Lung (tissue), 16 donors: ENCODE data around the gene COL6A1. TPM values are rescaled to one million over a fixed set of nuclear protein-coding genes. Genes with fewer than 3 reads are reported as not detected.

ENCODE experiments used
- ATAC-seq: fragments of 200-7000 bp; cut with Tn5 transposase; one replicate; pipeline ENCODE4 v1.9.1; 2020; ENCODE audit warnings: moderate number of reproducible peaks; ENCODE audit not compliant: insufficient read depth, low FRiP score
- DNase-seq, 3 donors: peaks; one replicate each; pipeline ENCODE4 v3.0.0-alpha.2; 2013 to 2017
- H3K27ac ChIP-seq, 2 donors: one replicate each; pipeline ENCODE4 v1.5.1; 2013; ENCODE audit warnings: mild to moderate bottlenecking in 2 of 2, moderate library complexity in 2 of 2, control low read depth in 1 of 2, inconsistent platforms in 1 of 2, low read depth in 1 of 2, low read length in 1 of 2
- H3K27me3 ChIP-seq, 3 donors: one replicate each; pipeline ENCODE4 v1.5.1; 2013; ENCODE audit warnings: low read length in 2 of 3; ENCODE audit not compliant: control insufficient read depth in 3 of 3, insufficient read depth in 3 of 3
- H3K36me3 ChIP-seq, 4 donors: one replicate each; pipeline ENCODE4 v1.5.1; 2013; ENCODE audit warnings: low read length in 4 of 4, mild to moderate bottlenecking in 1 of 4, moderate library complexity in 1 of 4; ENCODE audit not compliant: control insufficient read depth in 4 of 4, insufficient read depth in 4 of 4
- H3K4me1 ChIP-seq, 5 donors: one replicate each; pipeline ENCODE4 v1.5.1; 2013; ENCODE audit warnings: low read length in 5 of 5, mild to moderate bottlenecking in 2 of 5, moderate library complexity in 1 of 5; ENCODE audit not compliant: control insufficient read depth in 5 of 5, insufficient read depth in 5 of 5
- H3K4me3 ChIP-seq: one replicate; pipeline ENCODE4 v1.5.1; 2013; ENCODE audit warnings: mild to moderate bottlenecking, control low read depth, moderate library complexity
- H3K9ac ChIP-seq, 2 donors: one replicate each; pipeline ENCODE4 v1.5.1; 2013; ENCODE audit warnings: low read length in 2 of 2, control low read depth in 1 of 2; ENCODE audit not compliant: insufficient read depth in 1 of 2
- H3K9me3 ChIP-seq, 4 donors: one replicate each; pipeline ENCODE4 v1.5.1; 2013; ENCODE audit warnings: low read length in 3 of 4, mild to moderate bottlenecking in 1 of 4, moderate library complexity in 1 of 4; ENCODE audit not compliant: control insufficient read depth in 4 of 4, insufficient read depth in 3 of 4
- whole genome bisulfite sequencing, 2 donors: extraction: QIAGEN DNeasy Blood & Tissue Kit; methylation state at CpG; one replicate each; pipeline ENCODE4 v1.1.7; 2013; 5-methylcytosine and 5-hydroxymethylcytosine counted together
- long read RNA-seq, 5 donors: transcript quantifications; one replicate each; lab custom pipeline, GENCODE V29; 2026
- polyA plus RNA-seq, 2 donors: library from polyadenylated mRNA; stranded (reverse); fragments of 200-250 nt; gene quantifications; one replicate each; pipeline ENCODE4 v1.2.1, GENCODE V29; 2013
- total RNA-seq, 2 donors: library from RNA; depleted of rRNA in 1 of 2; stranded (reverse); fragments of >200 nt in 1 of 2; gene quantifications; one replicate each; pipeline ENCODE4 v1.2.1, GENCODE V29; 2014 to 2021
- TF ChIP-seq, protein P1 (sequence below): IDR thresholded peaks from 2 replicates; pipeline ENCODE4 v1.5.1; 2012; ENCODE audit warnings: mild to moderate bottlenecking; ENCODE audit errors: control extremely low read depth, extremely low read depth
- donor health status: control.
- donor health status: control.
- donor health status: Bipolar disorder and iron deficiency.
- donor health status: healthy.
- donor health status: DM: yes; HTN: yes; CAD: no.

COL6A1 gene, protein sequence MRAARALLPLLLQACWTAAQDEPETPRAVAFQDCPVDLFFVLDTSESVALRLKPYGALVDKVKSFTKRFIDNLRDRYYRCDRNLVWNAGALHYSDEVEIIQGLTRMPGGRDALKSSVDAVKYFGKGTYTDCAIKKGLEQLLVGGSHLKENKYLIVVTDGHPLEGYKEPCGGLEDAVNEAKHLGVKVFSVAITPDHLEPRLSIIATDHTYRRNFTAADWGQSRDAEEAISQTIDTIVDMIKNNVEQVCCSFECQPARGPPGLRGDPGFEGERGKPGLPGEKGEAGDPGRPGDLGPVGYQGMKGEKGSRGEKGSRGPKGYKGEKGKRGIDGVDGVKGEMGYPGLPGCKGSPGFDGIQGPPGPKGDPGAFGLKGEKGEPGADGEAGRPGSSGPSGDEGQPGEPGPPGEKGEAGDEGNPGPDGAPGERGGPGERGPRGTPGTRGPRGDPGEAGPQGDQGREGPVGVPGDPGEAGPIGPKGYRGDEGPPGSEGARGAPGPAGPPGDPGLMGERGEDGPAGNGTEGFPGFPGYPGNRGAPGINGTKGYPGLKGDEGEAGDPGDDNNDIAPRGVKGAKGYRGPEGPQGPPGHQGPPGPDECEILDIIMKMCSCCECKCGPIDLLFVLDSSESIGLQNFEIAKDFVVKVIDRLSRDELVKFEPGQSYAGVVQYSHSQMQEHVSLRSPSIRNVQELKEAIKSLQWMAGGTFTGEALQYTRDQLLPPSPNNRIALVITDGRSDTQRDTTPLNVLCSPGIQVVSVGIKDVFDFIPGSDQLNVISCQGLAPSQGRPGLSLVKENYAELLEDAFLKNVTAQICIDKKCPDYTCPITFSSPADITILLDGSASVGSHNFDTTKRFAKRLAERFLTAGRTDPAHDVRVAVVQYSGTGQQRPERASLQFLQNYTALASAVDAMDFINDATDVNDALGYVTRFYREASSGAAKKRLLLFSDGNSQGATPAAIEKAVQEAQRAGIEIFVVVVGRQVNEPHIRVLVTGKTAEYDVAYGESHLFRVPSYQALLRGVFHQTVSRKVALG
- 100 to 1,000 TPM; 224 to 399 TPM for total RNA-seq
- 100 to 1,000 TPM; 107 to 120 TPM for polyA plus RNA-seq
- long read RNA-seq, donor 1, transcript COL6A1-206 (6 exons, 2,358 nt): minor isoform, 5 of 252 reads
- long read RNA-seq, donor 1, transcript COL6A1-204 (3 exons, 968 nt): major isoform, 11 of 252 reads
- long read RNA-seq, donor 1, partial matches to known transcripts: 220 of 252 reads
- long read RNA-seq, donor 1, other reads (novel, unspliced or antisense): 15 of 252 reads
- long read RNA-seq, donor 2, transcript COL6A1-204 (3 exons, 968 nt): major isoform, 7 of 16 reads
- long read RNA-seq, donor 2, partial matches to known transcripts: 7 of 16 reads
- long read RNA-seq, donor 2, other reads (novel, unspliced or antisense): 0 of 16 reads
- long read RNA-seq, donor 3, partial matches to known transcripts: 6 of 21 reads
- long read RNA-seq, donor 3, other reads (novel, unspliced or antisense): 9 of 21 reads
- long read RNA-seq, donor 4, transcript COL6A1-204 (3 exons, 968 nt): major isoform, 10 of 15 reads
- long read RNA-seq, donor 4, partial matches to known transcripts: 0 of 15 reads
- long read RNA-seq, donor 4, other reads (novel, unspliced or antisense): 5 of 15 reads
- long read RNA-seq, donor 5, transcript COL6A1-204 (3 exons, 968 nt): major isoform, 12 of 46 reads
- long read RNA-seq, donor 5, partial matches to known transcripts: 21 of 46 reads
- long read RNA-seq, donor 5, other reads (novel, unspliced or antisense): 11 of 46 reads

DNA sequence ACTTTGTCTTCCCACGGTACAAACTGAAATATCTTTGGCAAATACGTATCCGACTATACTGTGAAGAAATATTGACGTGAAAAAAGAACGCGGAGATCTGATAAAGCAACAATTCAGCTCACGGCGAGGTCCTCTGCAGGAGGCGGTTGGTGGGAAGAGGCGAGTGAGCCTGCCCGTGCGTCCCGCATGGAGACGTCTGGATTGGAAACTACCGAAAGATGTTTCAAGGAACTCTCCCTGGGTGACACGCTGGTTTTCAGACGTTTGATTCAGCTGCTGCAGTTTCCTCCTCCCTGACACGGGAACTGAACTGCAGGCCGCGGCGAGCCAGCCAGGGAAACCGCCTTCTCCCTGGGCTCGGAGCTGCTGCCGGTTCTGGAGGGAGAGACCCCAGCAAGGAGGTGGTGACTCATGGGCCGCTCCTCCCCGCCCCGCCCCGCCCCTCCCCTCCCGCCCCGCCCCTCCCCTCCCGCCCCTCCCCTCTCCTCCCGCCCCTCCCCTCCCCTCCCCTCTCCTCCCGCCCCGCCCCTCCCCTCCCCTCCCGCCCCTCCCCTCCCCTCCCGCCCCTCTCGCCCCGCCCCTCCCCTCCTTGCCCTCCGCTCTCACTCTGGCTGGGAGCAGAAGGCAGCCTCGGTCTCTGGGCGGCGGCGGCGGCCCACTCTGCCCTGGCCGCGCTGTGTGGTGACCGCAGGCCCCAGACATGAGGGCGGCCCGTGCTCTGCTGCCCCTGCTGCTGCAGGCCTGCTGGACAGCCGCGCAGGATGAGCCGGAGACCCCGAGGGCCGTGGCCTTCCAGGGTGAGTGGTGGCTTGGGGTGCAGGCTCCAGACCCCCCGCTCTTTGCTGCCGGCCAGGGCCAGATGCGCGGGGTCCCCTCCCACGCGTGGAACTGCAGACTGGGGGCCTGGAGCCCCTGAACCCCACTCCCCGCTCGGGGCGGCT, at the start of gene COL6A1:
COL6A1 (plus strand) TSS at position 620 of the 941 bp plus-strand sequence; CDS start at position 701, 81 bp downstream.
- Histone ChIP-seq H3K4me3 (peak within 1 kb of the TSS; percentile 52), H3K9me3 (no peaks in the 10 kb centered on the region), H3K27me3 (peaks cover 0 to 14% (median 0%) of the 10 kb centered on the region in 3 donors), H3K36me3 (peaks cover 0 to 26% (median 11%) of the 10 kb centered on the region in 4 donors), H3K4me1 (peaks cover 0 to 22% (median 5%) of the 10 kb centered on the region in 5 donors), H3K27ac (peak within 1 kb of the TSS; percentile 80 to 82), H3K9ac (peak within 1 kb of the TSS; percentile 63 to 86)
- peak; percentile 49 for ATAC-seq
- peak; percentile 90 to 93 (median 92) for DNase-seq
- 0 to 1% methylated on average over 40 to 50 of the region's 63 CpGs for WGBS, 2 donors
- TF ChIP-seq, protein P1, sequence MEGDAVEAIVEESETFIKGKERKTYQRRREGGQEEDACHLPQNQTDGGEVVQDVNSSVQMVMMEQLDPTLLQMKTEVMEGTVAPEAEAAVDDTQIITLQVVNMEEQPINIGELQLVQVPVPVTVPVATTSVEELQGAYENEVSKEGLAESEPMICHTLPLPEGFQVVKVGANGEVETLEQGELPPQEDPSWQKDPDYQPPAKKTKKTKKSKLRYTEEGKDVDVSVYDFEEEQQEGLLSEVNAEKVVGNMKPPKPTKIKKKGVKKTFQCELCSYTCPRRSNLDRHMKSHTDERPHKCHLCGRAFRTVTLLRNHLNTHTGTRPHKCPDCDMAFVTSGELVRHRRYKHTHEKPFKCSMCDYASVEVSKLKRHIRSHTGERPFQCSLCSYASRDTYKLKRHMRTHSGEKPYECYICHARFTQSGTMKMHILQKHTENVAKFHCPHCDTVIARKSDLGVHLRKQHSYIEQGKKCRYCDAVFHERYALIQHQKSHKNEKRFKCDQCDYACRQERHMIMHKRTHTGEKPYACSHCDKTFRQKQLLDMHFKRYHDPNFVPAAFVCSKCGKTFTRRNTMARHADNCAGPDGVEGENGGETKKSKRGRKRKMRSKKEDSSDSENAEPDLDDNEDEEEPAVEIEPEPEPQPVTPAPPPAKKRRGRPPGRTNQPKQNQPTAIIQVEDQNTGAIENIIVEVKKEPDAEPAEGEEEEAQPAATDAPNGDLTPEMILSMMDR: no peak

DNA sequence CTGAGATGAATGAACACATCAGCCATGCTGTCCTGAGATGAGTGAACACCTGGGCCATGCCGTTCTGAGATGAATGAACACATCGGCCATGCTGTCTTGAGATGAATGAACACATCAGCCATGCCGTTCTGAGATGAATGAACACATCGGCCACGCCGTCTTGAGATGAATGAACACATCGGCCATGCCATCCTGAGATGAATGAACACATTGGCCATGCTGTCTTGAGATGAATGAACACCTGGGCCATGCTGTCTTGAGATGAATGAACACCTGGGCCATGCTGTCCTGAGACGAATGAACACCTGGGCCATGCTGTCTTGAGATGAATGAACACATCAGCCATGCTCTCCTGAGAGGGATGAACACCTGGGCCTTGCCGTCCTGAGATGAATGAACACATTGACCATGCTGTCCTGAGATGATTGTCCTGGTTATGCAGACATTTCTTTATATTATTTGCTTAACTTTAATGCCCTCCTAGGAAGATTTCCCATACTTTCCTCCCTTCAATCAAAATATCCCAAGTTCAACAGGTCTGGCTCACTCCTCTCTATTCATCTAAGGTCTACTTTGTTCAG, 48.6 kb upstream of the COL6A1 start:
- Histone ChIP-seq H3K9me3 (peaks cover 0 to 24% (median 5%) of the 10 kb centered on the region in 4 donors), H3K36me3 (no peaks in the 10 kb centered on the region), H3K9ac (no peak overlapping the region), H3K4me3 (no peak overlapping the region), H3K27ac (no peak overlapping the region), H3K4me1 (no peaks in the 10 kb centered on the region), H3K27me3 (no peaks in the 10 kb centered on the region)
- ATAC-seq: no peak
- TF ChIP-seq, protein P1: no peak
- 69 to 77% methylated on average over 9 of the region's 9 CpGs for WGBS, 2 donors
- no peak for DNase-seq
